NCI-H345 (cell line): Measurements from ENCODE around the gene NLRC3.

Experiments used
- DNase-seq: peaks from one replicate; lab custom pipeline; 2025; lab: John Stamatoyannopoulos, UW

The NLRC3 gene

DNA sequence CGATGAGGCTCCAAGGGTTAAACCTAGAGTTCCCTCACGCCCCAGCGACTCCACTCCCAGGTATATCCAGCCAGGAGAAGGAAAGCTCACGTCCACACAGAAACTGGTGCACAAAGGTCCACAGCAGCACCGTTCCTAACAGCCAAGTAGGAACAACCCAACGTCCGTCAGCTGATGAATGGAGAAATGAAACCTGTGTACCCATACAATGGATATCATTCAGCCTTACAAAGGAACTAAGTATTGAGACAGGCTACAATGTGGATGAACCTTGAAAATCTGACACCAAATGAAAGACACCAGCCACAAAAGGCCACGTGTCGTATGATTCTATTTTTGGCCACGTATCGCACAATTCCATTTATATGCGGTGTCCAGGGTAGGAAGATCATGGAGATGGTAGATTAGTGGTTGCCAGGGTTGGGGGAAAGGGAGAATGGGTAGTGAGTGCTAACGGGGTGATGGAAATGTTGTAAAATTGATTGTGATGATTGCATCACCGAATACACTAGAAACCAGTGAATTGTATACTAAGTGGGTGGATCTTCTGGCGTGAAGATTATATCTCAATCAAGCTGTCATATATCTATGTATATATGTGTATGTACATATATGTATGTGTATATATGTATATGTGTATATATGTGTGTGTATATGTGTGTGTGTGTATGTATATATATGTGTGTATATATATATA lies 30.1 kb downstream of the NLRC3 start:
- no peak for DNase-seq

- no peak for DNase-seq
These were observed 34.4 kb downstream of the NLRC3 start for GRCh38 chr16:3542601-3543373.

- no peak for DNase-seq
These were observed 35.6 kb downstream of the NLRC3 start for GRCh38 chr16:3541527-3542155.

- DNase-seq, result no peak
These were observed 39.0 kb downstream of the NLRC3 start for GRCh38 chr16:3538222-3538621.

GRCh38 chr16:3536851-3537250 lies 40.4 kb downstream of the NLRC3 start:
- DNase-seq, result no peak

GRCh38 chr16:3536271-3536731 lies 40.9 kb downstream of the NLRC3 start:
- DNase-seq, result no peak

DNA sequence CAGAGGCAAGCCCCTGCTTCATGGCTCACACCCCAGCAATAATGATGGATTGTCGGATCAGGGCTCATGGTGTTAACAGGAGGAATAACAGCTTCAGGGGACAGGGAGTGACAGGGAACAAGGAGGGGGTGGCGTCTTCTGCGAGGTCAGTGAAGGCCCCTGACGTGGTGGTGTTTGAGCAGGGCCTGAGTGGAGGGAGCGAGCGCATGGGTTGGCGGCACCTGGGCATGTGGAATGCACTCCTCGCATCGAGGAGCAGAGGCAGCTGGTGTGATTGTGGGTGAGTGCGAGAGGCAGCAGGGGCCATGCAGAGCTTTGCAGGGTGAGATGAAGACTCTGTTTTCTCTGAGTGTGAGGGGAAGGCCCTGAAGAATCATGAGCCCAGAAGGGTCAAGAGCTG lies 43.1 kb downstream of the NLRC3 start:
- no peak for DNase-seq

DNA sequence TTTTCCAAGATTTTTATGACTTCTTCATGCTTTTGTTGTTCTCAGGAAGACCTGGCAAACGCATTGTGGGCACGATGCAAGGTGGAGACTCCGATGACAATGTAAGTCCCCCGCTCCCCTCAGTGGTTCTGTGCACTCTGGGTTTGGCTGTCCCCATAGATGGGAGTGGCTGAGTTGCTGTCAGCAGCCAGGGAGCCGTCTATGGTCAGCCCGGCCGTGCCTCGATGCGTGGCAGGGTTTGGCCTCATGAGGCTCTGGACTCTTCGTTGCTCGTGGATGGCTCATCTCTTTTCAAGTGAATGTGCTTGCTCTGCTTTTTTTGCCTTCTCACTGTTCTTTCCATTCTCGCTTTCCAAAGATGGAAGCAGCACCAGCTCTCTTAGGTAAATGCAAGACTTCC lies 44.5 kb downstream of the NLRC3 start:
- DNase-seq, result no peak

DNA sequence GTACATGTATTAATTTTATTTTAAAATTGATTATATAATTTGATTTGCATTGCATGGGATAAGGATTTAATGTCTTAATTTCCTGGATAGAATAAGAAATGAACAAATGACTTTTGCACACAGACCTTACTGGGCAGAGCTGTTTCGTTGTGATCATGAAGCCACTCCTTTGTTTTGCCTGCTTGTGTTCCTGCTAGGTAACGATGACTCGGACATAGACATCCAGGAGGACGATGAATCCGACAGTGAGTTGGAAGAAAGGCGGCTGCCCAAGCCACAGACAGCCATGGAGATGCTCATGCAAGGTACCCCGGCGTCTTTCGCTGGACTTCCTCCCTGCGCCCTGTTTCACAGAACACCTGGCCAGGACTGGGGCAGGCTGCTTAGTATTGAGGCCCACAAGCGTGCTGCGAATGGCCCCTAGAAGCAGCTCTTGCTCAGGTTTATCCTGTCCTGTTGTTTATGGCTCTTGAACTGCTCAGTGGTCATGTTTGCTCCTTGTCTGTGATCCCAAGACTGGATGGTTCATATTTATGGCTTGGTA lies 46.8 kb downstream of the NLRC3 start:
- DNase-seq, result no peak

GRCh38 chr16:3529175-3529574 lies 48.0 kb downstream of the NLRC3 start:
- DNase-seq, result no peak

DNA sequence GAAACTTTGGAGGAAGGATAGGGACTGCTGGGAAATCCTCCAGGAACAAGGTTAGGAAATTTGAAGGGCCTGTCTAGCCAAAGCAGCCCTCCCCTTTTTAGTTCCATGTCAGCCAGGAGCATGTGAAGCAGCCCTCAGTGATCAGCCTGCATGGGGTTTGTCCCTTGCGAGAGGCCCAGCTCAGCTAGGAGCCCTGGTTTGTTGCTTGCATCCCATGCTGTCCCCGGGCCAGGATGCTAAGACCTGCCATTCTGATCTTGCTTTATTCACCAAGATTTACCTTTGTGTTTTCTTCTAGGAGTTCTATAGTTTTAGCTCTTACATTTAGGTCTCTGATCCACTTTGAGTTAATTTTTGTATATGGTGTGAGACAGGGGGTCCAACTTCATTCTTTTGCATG lies 48.8 kb downstream of the NLRC3 start:
- no peak for DNase-seq

DNA sequence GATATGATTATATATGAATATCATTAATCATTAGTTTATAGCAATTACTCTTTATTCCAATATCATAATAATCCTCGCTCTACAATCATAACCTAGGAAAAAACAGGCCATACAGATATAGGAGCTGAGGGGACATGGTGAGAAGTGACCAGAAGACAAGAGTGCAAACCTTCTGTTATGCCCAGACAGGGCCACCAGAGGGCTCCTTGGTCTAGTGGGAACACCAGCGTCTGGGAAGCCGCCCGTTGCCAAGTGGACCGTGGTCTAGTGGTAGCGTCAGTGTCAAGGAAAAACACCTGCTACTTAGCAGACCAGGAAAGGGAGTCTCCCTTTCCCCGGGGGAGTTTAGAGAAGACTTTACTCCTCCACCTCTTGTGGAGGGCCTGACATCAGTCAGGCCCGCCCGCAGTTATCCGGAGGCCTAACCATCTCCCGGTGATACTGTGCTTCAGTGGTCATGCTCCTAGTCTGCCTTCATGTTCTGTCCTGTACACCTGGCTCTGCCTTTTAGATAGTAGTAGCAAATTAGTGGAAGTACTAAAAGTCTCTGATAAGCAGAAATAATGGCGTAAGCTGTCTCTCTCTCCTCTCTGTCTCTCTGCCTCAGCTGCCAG lies 49.9 kb downstream of the NLRC3 start:
- DNase-seq, result peak; percentile 41

- no peak for DNase-seq
These were observed 51.3 kb downstream of the NLRC3 start for GRCh38 chr16:3525951-3526350.

GRCh38 chr16:3523281-3523680 lies 53.9 kb downstream of the NLRC3 start:
- DNase-seq, result no peak

DNA sequence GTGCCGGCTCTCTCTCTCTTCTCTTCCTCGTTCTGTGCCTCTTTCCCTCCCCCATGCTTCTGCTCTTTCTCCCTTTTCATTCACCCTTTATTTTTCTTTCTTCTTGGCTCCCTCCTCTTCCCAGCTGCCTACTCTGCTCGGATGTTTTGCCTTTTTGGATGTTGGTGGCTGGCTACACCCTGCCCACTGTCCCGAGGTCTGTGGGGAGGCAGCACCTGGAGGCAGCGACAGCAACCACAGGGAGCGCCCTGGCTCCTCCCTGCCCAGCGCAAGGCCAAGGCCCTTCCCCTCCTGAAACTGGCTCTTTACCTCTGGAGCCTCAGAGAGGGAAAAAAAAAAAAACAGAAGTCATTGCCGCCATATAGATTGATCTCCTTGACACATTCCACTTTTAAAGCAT lies 56.4 kb downstream of the NLRC3 start:
- DNase-seq, result no peak

GRCh38 chr16:3520413-3520812 lies 56.8 kb downstream of the NLRC3 start:
- no peak for DNase-seq

- DNase-seq, result no peak
These were observed 57.6 kb downstream of the NLRC3 start for GRCh38 chr16:3519581-3519980.

- DNase-seq, result no peak
These were observed 58.2 kb downstream of the NLRC3 start for GRCh38 chr16:3518986-3519348.

- DNase-seq, result no peak
These were observed 58.8 kb downstream of the NLRC3 start for GRCh38 chr16:3518292-3518985.

DNA sequence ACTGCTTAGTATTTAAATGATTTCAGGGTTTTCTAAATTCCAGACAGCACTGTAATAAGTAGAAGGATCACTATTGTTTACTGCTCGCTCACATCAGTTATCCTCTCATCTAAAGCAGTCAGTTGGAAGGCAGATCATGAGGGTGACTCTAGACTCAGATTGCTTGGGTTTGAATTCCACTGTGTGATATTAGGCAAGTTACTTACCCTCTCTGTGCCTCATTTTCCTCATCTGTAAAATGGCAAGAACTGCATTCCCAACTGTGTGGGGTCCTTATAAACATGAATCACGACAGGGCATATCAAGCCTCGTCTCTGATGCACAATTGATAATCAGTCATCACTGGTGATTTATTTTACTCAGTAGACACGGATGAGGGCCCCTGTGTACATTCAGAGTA lies 61.3 kb downstream of the NLRC3 start:
- no peak for DNase-seq

DNA sequence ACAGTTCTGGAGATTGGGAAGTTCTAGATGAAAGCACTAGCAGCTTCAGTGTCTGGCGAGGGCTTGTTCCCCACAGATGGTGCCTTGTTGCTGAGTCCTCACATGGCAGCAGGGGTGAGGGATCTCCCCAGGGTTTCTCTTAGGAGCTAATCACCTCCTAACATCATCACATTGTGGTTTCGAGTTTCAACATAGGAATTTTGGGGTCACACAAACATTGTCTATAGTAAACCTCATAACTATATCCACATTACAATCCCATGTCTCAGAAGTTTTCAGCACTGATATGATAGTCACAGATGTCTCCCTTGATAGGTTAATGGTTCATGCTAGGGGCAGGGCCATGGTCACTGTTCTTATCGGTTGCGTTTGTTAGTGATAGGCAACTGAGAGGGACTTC lies 62.6 kb downstream of the NLRC3 start:
- DNase-seq, result no peak
